Naive thymus-derived CD4-positive, alpha-beta T cell (primary cell): ENCODE data around the gene ZSCAN26. TPM values are rescaled to one million over a fixed set of nuclear protein-coding genes. Genes with fewer than 3 reads are reported as not detected.

ENCODE experiments used
- ATAC-seq: fragments of 150-1000 bp; cut with Tn5 transposase; 2 replicates; pipeline ENCODE4 v1.10.0; 2021; ENCODE audit warnings: mild to moderate bottlenecking, moderate library complexity
- CTCF ChIA-PET: fragments of 350-600 bp; sonication (Branson Sonifier 250); formaldehyde crosslinking; loops from one replicate; lab custom pipeline; 2021; ENCODE audit warnings: antibody characterized with exemption; lab: Charles Lee
- POLR2A ChIA-PET: fragments of 350-600 bp; sonication (Branson Sonifier 250); formaldehyde crosslinking; loops from one replicate; lab custom pipeline; 2021; ENCODE audit warnings: antibody characterized with exemption, inconsistent platforms; lab: Charles Lee
- DNase-seq, 9 donors: peaks; one replicate each; pipeline versions ENCODE4 v3.0.0 to v3.0.0-alpha.2; 2020 to 2022; ENCODE audit warnings: mixed read lengths in 1 of 9
- H3K27ac ChIP-seq: one replicate; pipeline ENCODE4 v1.7.0; 2013; ENCODE audit warnings: mild to moderate bottlenecking, low read depth, low read length, moderate library complexity
- H3K27me3 ChIP-seq, 2 donors: one replicate each; pipeline ENCODE4 v1.7.0; 2013; ENCODE audit warnings: low read length in 2 of 2, mild to moderate bottlenecking in 2 of 2, moderate library complexity in 2 of 2; ENCODE audit not compliant: control insufficient read depth in 2 of 2, insufficient read depth in 2 of 2
- H3K36me3 ChIP-seq, 3 experiments: 1 replicate in 2 of 3; 2 replicates in 1 of 3; pipeline ENCODE4 v1.7.0; 2013; ENCODE audit warnings: low read length in 3 of 3, mild to moderate bottlenecking in 3 of 3, moderate library complexity in 1 of 3; ENCODE audit not compliant: insufficient read depth in 3 of 3, control insufficient read depth in 2 of 3
- H3K4me1 ChIP-seq, 2 donors: one replicate each; pipeline ENCODE4 v1.7.0; 2013; ENCODE audit warnings: low read length in 2 of 2, mild to moderate bottlenecking in 2 of 2, moderate library complexity in 1 of 2; ENCODE audit not compliant: control insufficient read depth in 2 of 2, insufficient read depth in 2 of 2
- H3K4me3 ChIP-seq: 2 replicates; pipeline ENCODE4 v1.7.0; 2013; ENCODE audit warnings: mild to moderate bottlenecking, low read length
- H3K9me3 ChIP-seq, 3 experiments: 1 replicate in 2 of 3; 2 replicates in 1 of 3; pipeline ENCODE4 v1.7.0; 2013; ENCODE audit warnings: low read length in 3 of 3; ENCODE audit not compliant: control insufficient read depth in 2 of 3
- H3K27ac Mint-ChIP-seq, 9 donors: one replicate each; pipeline ENCODE4 v1.8.0; 2020 to 2022; ENCODE audit warnings: mixed read lengths in 9 of 9, mild to moderate bottlenecking in 8 of 9, moderate library complexity in 5 of 9, inconsistent platforms in 2 of 9
- H3K27me3 Mint-ChIP-seq, 5 donors: one replicate each; pipeline ENCODE4 v1.8.0; 2021 to 2022; ENCODE audit warnings: mixed read lengths in 5 of 5, mild to moderate bottlenecking in 1 of 5
- H3K36me3 Mint-ChIP-seq, 5 donors: one replicate each; pipeline ENCODE4 v1.8.0; 2020 to 2022; ENCODE audit warnings: mixed read lengths in 5 of 5, mild to moderate bottlenecking in 3 of 5, inconsistent platforms in 1 of 5
- H3K4me1 Mint-ChIP-seq, 7 donors: one replicate each; pipeline ENCODE4 v1.8.0; 2020 to 2022; ENCODE audit warnings: mixed read lengths in 7 of 7, mild to moderate bottlenecking in 3 of 7, inconsistent platforms in 1 of 7
- H3K4me3 Mint-ChIP-seq, 10 donors: one replicate each; pipeline ENCODE4 v1.8.0; 2020 to 2022; ENCODE audit warnings: mild to moderate bottlenecking in 10 of 10, mixed read lengths in 10 of 10, moderate library complexity in 6 of 10, inconsistent platforms in 2 of 10
- H3K9me3 Mint-ChIP-seq, 11 donors: one replicate each; pipeline ENCODE4 v1.8.0; 2020 to 2022; ENCODE audit warnings: mixed read lengths in 11 of 11, mild to moderate bottlenecking in 4 of 11, inconsistent platforms in 1 of 11, moderate library complexity in 1 of 11
- intact Hi-C, 2 donors: fragments of 100-400 bp; cut with micrococcal nuclease; formaldehyde crosslinking; loops; one replicate each; pipeline ENCODE4 v1.15.1; 2023
- polyA plus RNA-seq, 2 donors: library from polyadenylated mRNA; unstranded; fragments of 300-500 nt; fragmentation: Illumina TruSeq; gene quantifications; one replicate each; pipeline ENCODE4 v1.2.3, GENCODE V29; 2021
- total RNA-seq, 6 experiments: library from RNA in 5 of 6; stranded (reverse) in 5 of 6; gene quantifications; 1 replicate in 5 of 6; 2 replicates in 1 of 6; pipeline ENCODE4 v1.2.3 and lab custom pipeline; 2021 to 2026

ZSCAN26 gene
- total RNA-seq (10 to 100 TPM in 4 of 5 experiments, 1 to 10 TPM in 1; 8.0 to 27.8 (median 12.5) TPM), polyA plus RNA-seq (10 to 100 TPM; 15.5 to 19.1 TPM), total RNA-seq (lab: John Stamatoyannopoulos, UW) (13.2 reads per million, percentile 41 among the genes with 10 or more reads in this experiment)

DNA sequence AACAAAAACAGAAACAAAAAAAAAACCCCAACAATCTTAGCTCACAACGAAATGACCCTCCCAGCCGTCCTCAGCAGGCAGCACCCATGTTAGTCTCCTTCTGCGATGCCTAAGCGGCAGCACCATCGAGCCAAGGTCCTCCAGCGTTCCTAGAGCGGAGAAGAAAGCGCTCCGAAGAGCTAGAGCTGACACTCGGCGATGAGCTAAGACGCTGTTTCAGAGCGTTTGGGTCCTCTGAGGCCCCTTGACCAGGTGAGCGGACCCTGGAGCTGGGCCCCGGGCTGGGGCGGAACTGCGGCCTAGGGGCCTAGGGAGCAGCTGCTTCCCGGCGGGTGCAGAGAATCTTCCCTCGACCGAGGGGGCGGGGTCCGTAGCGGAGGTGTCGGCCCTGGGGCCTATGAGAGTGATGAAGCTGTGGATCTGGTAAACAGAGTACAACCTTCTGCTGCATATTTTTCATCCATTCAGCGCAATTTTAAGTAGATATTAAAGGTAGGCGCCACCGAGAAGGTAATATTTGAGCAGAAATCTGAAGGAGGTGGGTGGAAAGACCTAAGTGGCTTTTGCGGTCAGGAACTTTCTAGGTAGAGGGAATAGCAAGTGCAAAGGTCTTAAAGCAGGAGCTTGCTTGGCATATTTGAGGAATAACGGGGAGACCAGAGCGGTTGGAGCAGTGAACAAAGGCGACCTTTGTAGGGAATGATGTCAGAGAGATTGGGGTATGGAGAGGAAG lies at the start of gene ZSCAN26:
Gene ZSCAN26, plus strand, starts transcription at position 182 of the 733 bp plus-strand sequence. CDS start 4,777 bp downstream, outside the sequence.
- no peaks in the 10 kb centered on the region for H3K9me3 Mint-ChIP-seq
- H3K27me3 Mint-ChIP-seq = peaks cover 0 to 7% (median 0%) of the 10 kb centered on the region in 5 donors
- POLR2A ChIA-PET = interaction anchor here (0.6 to 4.0 kb wide), 23 partner anchors 8 to 650 kb away, joined by 3 to 86 read pairs (median 5); partner anchors contain the start of genes ZKSCAN3, ZKSCAN4, ZKSCAN8 and ZSCAN16
- peaks cover 6 to 37% (median 24%) of the 10 kb centered on the region in 7 donors for H3K4me1 Mint-ChIP-seq
- peak within 1 kb of the TSS; percentile 91 for H3K27ac ChIP-seq
- peak within 1 kb of the TSS; percentile 96 for H3K4me3 ChIP-seq
- no peaks in the 10 kb centered on the region for H3K27me3 ChIP-seq
- H3K36me3 ChIP-seq = peaks cover 0 to 9% (median 0%) of the 10 kb centered on the region in 3 experiments
- intact Hi-C loops = loop anchor here (1.0 to 5.0 kb wide), 16 partner anchors 14 to 788 kb away; partner anchors contain the start of genes ZKSCAN3 (in 2 of the 2), ZKSCAN4 (in 2 of the 2), ZSCAN12 (in 2 of the 2) and PGBD1 (in 1 of the 2)
- CTCF ChIA-PET = interaction anchor here (0.6 to 1.8 kb wide), 10 partner anchors 14 to 571 kb away, joined by 3 to 10 read pairs (median 4); partner anchors contain the start of genes ZKSCAN4, ZKSCAN8 and ZSCAN12
- H3K27ac Mint-ChIP-seq = peak within 1 kb of the TSS in 1 of 9 donors; percentile 48
- DNase-seq (peak; percentile 67 to 91 (median 87)), ATAC-seq (peak; percentile 96)
- no peaks in the 10 kb centered on the region for H3K9me3 ChIP-seq
- peaks cover 0 to 24% of the 10 kb centered on the region in 2 donors for H3K4me1 ChIP-seq
- H3K4me3 Mint-ChIP-seq = peak within 1 kb of the TSS in 1 of 10 donors; percentile 30
- H3K36me3 Mint-ChIP-seq = peaks cover 0 to 19% (median 14%) of the 10 kb centered on the region in 5 donors

DNA sequence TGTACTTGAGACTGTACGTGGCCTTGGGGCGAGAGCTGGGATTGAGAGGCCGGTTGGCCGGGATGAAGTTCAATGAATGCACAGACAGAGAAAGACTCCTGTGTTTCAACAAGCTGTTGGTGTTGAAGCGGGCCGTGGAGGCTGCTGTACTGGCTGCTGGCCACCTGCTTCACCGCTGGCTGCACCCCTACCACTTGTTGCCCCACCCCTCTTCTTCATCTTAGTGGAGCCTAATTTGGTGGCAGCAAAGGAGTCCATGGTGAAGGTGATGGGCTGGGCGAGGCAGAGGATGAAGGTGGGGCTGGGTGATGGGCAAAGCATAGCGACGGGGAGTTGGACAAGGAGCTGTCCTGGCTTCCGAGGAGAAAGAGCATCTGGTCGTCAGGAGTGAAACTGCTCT lies 49.1 kb upstream of the ZSCAN26 start:
- no peak overlapping the region for H3K27ac ChIP-seq
- intact Hi-C loops = no loop called here
- H3K4me3 ChIP-seq = no peak overlapping the region
- no peaks in the 10 kb centered on the region for H3K36me3 ChIP-seq
- ATAC-seq (no peak), DNase-seq (no peak)
- peak overlapping the region in 8 of 10 donors; percentile 15 to 76 (median 40) for H3K4me3 Mint-ChIP-seq
- peaks cover 82 to 93% (median 88%) of the 10 kb centered on the region in 5 donors for H3K27me3 Mint-ChIP-seq
- ChIA-PET CTCF (no interaction called here), POLR2A (no interaction called here)
- no peaks in the 10 kb centered on the region for H3K4me1 ChIP-seq
- H3K27ac Mint-ChIP-seq = no peak overlapping the region
- no peaks in the 10 kb centered on the region for H3K9me3 ChIP-seq
- H3K27me3 ChIP-seq = peaks cover 7 to 15% of the 10 kb centered on the region in 2 donors
- H3K9me3 Mint-ChIP-seq = peaks cover 0 to 9% (median 0%) of the 10 kb centered on the region in 11 donors
- H3K36me3 Mint-ChIP-seq = peaks cover 0 to 3% (median 0%) of the 10 kb centered on the region in 5 donors
- peaks cover 0 to 17% (median 8%) of the 10 kb centered on the region in 7 donors for H3K4me1 Mint-ChIP-seq

GRCh38 chr6:28218312-28219248 lies 48.4 kb upstream of the ZSCAN26 start:
- intact Hi-C loops = no loop called here
- Histone ChIP-seq H3K36me3 (no peaks in the 10 kb centered on the region), H3K4me1 (no peaks in the 10 kb centered on the region), H3K27ac (no peak overlapping the region), H3K27me3 (peaks cover 7 to 15% of the 10 kb centered on the region in 2 donors), H3K4me3 (peak overlapping the region; percentile 12), H3K9me3 (no peaks in the 10 kb centered on the region)
- POLR2A ChIA-PET = no interaction called here
- CTCF ChIA-PET = no interaction called here
- DNase-seq (peak in 2 of 9 donors; percentile 26 to 34), ATAC-seq (peak; percentile 78)
- Mint-ChIP-seq H3K27me3 (peaks cover 82 to 93% (median 88%) of the 10 kb centered on the region in 5 donors), H3K27ac (no peak overlapping the region), H3K4me3 (peak overlapping the region; percentile 25 to 83 (median 67)), H3K4me1 (peaks cover 0 to 13% (median 5%) of the 10 kb centered on the region in 7 donors), H3K36me3 (peaks cover 0 to 3% (median 0%) of the 10 kb centered on the region in 5 donors), H3K9me3 (peaks cover 0 to 9% (median 0%) of the 10 kb centered on the region in 11 donors)

DNA sequence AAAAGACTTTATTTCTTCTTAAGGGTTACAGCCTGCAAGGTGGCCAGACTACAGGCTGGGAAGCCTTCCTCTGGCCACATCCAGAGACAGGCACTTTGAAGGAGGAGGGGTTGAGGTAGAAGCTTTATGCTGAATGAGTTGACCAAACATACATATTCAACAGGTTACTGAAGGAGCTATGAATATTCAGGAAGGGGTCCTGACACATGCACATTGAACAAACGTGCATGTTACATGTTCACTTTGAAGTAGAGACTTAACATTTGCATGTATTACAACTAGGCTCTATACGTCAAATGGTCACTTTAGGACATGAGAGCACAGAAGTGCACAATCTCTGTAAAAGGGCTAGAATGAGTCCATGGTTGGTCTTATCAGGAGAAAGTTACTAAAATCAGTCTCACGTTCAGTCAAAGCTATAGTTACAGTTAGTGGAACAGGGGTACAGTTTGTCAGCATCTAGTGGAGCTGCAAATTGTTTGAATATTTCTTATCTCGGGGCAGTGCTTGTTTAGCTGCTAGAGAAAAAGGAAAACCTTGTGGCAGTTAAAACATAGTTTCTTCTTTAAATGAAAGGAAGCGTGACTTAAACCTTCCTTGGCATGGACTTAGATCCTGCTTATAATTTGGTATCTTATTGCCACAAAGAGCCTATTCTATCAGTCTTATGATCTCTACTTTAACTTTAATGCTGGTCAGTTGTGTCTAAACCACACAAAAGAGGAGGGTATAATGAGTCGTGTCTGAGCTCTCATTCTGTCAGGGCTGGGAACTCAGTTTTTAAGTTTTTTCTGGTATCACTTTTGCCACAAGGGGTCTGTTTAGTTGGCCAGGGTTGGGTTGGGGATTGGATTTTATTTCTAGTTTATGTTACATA lies 46.4 kb upstream of the ZSCAN26 start:
- no peaks in the 10 kb centered on the region for H3K4me1 ChIP-seq
- ATAC-seq (no peak), DNase-seq (no peak)
- Mint-ChIP-seq H3K27ac (no peak overlapping the region), H3K9me3 (peaks cover 0 to 9% (median 0%) of the 10 kb centered on the region in 11 donors), H3K36me3 (peaks cover 0 to 7% (median 0%) of the 10 kb centered on the region in 5 donors), H3K27me3 (peaks cover 75 to 90% (median 87%) of the 10 kb centered on the region in 5 donors), H3K4me3 (no peak overlapping the region), H3K4me1 (peaks cover 0 to 18% (median 14%) of the 10 kb centered on the region in 7 donors)
- no peaks in the 10 kb centered on the region for H3K9me3 ChIP-seq
- no peak overlapping the region for H3K4me3 ChIP-seq
- ChIA-PET CTCF (no interaction called here), POLR2A (no interaction called here)
- H3K27ac ChIP-seq = no peak overlapping the region
- H3K36me3 ChIP-seq = no peaks in the 10 kb centered on the region
- intact Hi-C loops = no loop called here
- H3K27me3 ChIP-seq = peaks cover 7 to 9% of the 10 kb centered on the region in 2 donors

GRCh38 chr6:28224131-28225055 lies 42.5 kb upstream of the ZSCAN26 start:
- H3K4me3 ChIP-seq = peak overlapping the region; percentile 55
- peaks cover 45 to 74% (median 60%) of the 10 kb centered on the region in 5 donors for H3K27me3 Mint-ChIP-seq
- no peaks in the 10 kb centered on the region for H3K36me3 ChIP-seq
- DNase-seq = no peak
- no peak overlapping the region for H3K27ac ChIP-seq
- peaks cover 0 to 36% (median 13%) of the 10 kb centered on the region in 7 donors for H3K4me1 Mint-ChIP-seq
- no peaks in the 10 kb centered on the region for H3K9me3 ChIP-seq
- intact Hi-C loops = loop anchor here in 1 of 2 donors (2.0 kb wide), 1 partner anchor 28 kb away; the partner anchor contains the start of gene ZKSCAN4
- no peaks in the 10 kb centered on the region for H3K4me1 ChIP-seq
- H3K4me3 Mint-ChIP-seq = peak overlapping the region; percentile 74 to 94 (median 88)
- H3K36me3 Mint-ChIP-seq = peaks cover 0 to 23% (median 0%) of the 10 kb centered on the region in 5 donors
- ChIA-PET CTCF (no interaction called here), POLR2A (no interaction called here)
- peaks cover 7 to 11% of the 10 kb centered on the region in 2 donors for H3K27me3 ChIP-seq
- ATAC-seq = no peak
- peaks cover 0 to 9% (median 0%) of the 10 kb centered on the region in 11 donors for H3K9me3 Mint-ChIP-seq
- peak overlapping the region in 2 of 9 donors; percentile 5 to 56 for H3K27ac Mint-ChIP-seq
